Heart left ventricle (tissue), 16 donors: ENCODE measurements around the gene FOS. TPM values are rescaled to one million over a fixed set of nuclear protein-coding genes. Genes with fewer than 3 reads are reported as not detected.
A peak's percentile ranks its signal among the peaks of the same experiment; 100 is the strongest.

Experiments
- ATAC-seq, 4 donors: fragments of 200-7000 bp; cut with Tn5 transposase; one replicate each; pipeline ENCODE4 v1.9.1; 2020 to 2022; ENCODE audit warnings: moderate library complexity in 4 of 4, mild to moderate bottlenecking in 3 of 4, moderate number of reproducible peaks in 1 of 4
- DNase-seq, 5 donors: peaks; one replicate each; pipeline ENCODE4 v3.0.0-alpha.2; 2020
- H3K27ac ChIP-seq, 12 donors: fragments of 200-600 bp; sonication (generic) in 4 of 12; one replicate each; pipeline versions ENCODE4 v1.5.0 to v1.8.0; 2016 to 2022; ENCODE audit warnings: mild to moderate bottlenecking in 2 of 12
- H3K27me3 ChIP-seq, 9 donors: fragments of 200-600 bp; sonication (generic) in 2 of 9; one replicate each; pipeline versions ENCODE4 v1.5.1 to v1.8.0; 2016 to 2022; ENCODE audit warnings: mild to moderate bottlenecking in 3 of 9
- H3K36me3 ChIP-seq, 9 donors: fragments of 200-600 bp; sonication (generic) in 2 of 9; one replicate each; pipeline versions ENCODE4 v1.5.0 to v1.8.0; 2018 to 2022; ENCODE audit warnings: mild to moderate bottlenecking in 2 of 9
- H3K4me1 ChIP-seq, 12 donors: fragments of 200-600 bp; sonication (generic) in 4 of 12; one replicate each; pipeline versions ENCODE4 v1.5.0 to v1.8.0; 2016 to 2022; ENCODE audit warnings: mild to moderate bottlenecking in 3 of 12
- H3K4me3 ChIP-seq, 12 donors: fragments of 200-600 bp; sonication (generic) in 4 of 12; one replicate each; pipeline versions ENCODE4 v1.5.0 to v1.8.0; 2017 to 2022; ENCODE audit warnings: mild to moderate bottlenecking in 9 of 12, moderate library complexity in 4 of 12
- H3K9me3 ChIP-seq, 12 donors: fragments of 200-600 bp; sonication (generic) in 4 of 12; one replicate each; pipeline versions ENCODE4 v1.5.0 to v1.8.0; 2016 to 2022; ENCODE audit warnings: mild to moderate bottlenecking in 1 of 12
- CTCF ChIP-seq, 12 donors: fragments of 200-600 bp; sonication (generic) in 4 of 12; IDR thresholded peaks; one replicate each; pipeline versions ENCODE4 v1.5.0 to v1.8.0; 2018 to 2022; ENCODE audit warnings: antibody characterized with exemption in 12 of 12, mild to moderate bottlenecking in 5 of 12
- POLR2A ChIP-seq, 2 donors: fragments of 450-650 bp; IDR thresholded peaks; one replicate each; pipeline ENCODE4 v1.6.1; 2017; ENCODE audit warnings: antibody characterized with exemption in 2 of 2, mild to moderate bottlenecking in 2 of 2, moderate library complexity in 2 of 2
- WGBS, 4 donors: extraction: QIAGEN DNeasy Blood & Tissue Kit in 2 of 4; methylation state at CpG; one replicate each; pipeline versions ENCODE4 v1.1.5 to v1.1.7; 2013 to 2018; 5-methylcytosine and 5-hydroxymethylcytosine counted together
- intact Hi-C, 10 donors: fragments of 100-400 bp; cut with DNase I; formaldehyde crosslinking; loops; one replicate each; pipeline versions ENCODE4 v1.11.1 to v1.14.2; 2022
- polyA plus RNA-seq, 2 donors: library from polyadenylated mRNA; stranded (reverse); fragments of 200-250 nt; gene quantifications; one replicate each; pipeline ENCODE4 v1.2.3, GENCODE V29; 2013
- total RNA-seq, 9 donors: library from RNA; depleted of rRNA in 2 of 9; stranded (reverse); fragments of >200 nt in 2 of 9; fragmentation: NEBNext Ultra II Directional in 3 of 9; extraction: Animal tissue kit (Norgen Biotek cat#: 25700) in 3 of 9; gene quantifications; one replicate each; pipeline versions ENCODE4 v1.1.0 to v1.2.4, GENCODE V29; 2016 to 2023
- donor health status: ischemic (EF 13 %, LVEDD 7.1; RV severe dilation, severe dysfunction).
- donor health status: healthy with polysubstance abuse.
- donor health status: DM: no; HTN: yes; CAD: no.
- donor health status: DM: no; HTN: no; CAD: no.
- donor health status: ischemic (EF 25% LVEDD 6.9; RV normal size, moderate dysfunction).
- donor health status: ischemic (EF 25% LVEDD 5.7; RV mildly dilated, moderate dysfunction).
- donor health status: healthy.
- donor health status: DM: yes; HTN: yes; CAD: no.
- donor health status: ischemic (EF 35%, LVEDD 5.7; RV mildly dilated, moderate dysfunction).
- donor health status: nonischemic (EF 11% LVEDD 7.7; RV severe dilation, severe dysfunction).
- donor health status: DM: yes; HTN: yes; CAD: no.
- donor health status: PGD.
- donor health status: ischemic (EF 29% LVEDD 5.4; RV normal size, mild dysfunction).
- donor health status: nonischemic (EF 23%, LVEDD 6.1; RV moderate dilation, normal function).

The FOS gene
- total and polyA plus RNA-seq, 11 donors, result 6.5 to 549 (median 28.6) TPM

- DNase-seq (peak; percentile 76 to 89 (median 82)), ATAC-seq (peak; percentile 10 to 51 (median 32))
- Histone ChIP-seq H3K4me3 (peak overlapping the region in 11 of 12 donors; percentile 43 to 77 (median 61)), H3K4me1 (peaks cover 0 to 70% (median 21%) of the 10 kb centered on the region in 12 donors), H3K27ac (peak overlapping the region; percentile 76 to 98 (median 94)), H3K36me3 (no peaks in the 10 kb centered on the region), H3K27me3 (no peaks in the 10 kb centered on the region), H3K9me3 (no peaks in the 10 kb centered on the region)
- TF ChIP-seq POLR2A (IDR thresholded peaks at IDR 0.05) (no peak), CTCF (IDR thresholded peaks at IDR 0.05) (peak; percentile 94 to 99 (median 96))
- 4 to 9% (median 5%) methylated on average over 19 of the region's 19 CpGs for WGBS, 4 donors
- intact Hi-C loops, result loop anchor here in 8 of 10 donors (1.0 to 10.0 kb wide), 9 partner anchors 17 to 163 kb away; partner anchors contain the start of genes FOS (in 1 of the 8) and TMED10 (in 1 of the 8)
These were observed 17.1 kb downstream of the FOS start for GRCh38 chr14:75295491-75296345.

- H3K4me1 ChIP-seq, result peaks cover 0 to 88% (median 24%) of the 10 kb centered on the region in 12 donors
These were observed 18.9 kb downstream of the FOS start for GRCh38 chr14:75297411-75298040.

GRCh38 chr14:75298187-75298965 is 19.7 kb downstream of the FOS start:
- H3K4me3 ChIP-seq, result no peak overlapping the region
- intact Hi-C loops, result loop anchor here in 4 of 10 donors (5.0 to 10.0 kb wide), 4 partner anchors 54 to 121 kb away; partner anchors contain the start of gene TMED10 (in 1 of the 4)
- ATAC-seq (peak in 1 of 4 donors; percentile 12), DNase-seq (peak in 3 of 5 donors; percentile 55 to 73 (median 60))
- peaks cover 0 to 95% (median 23%) of the 10 kb centered on the region in 12 donors for H3K4me1 ChIP-seq
- H3K27ac ChIP-seq, result peak overlapping the region in 8 of 12 donors; percentile 24 to 95 (median 40)
- no peaks in the 10 kb centered on the region for H3K27me3 ChIP-seq
- H3K36me3 ChIP-seq, result no peaks in the 10 kb centered on the region
- WGBS, 4 donors, result 58 to 77% (median 72%) methylated on average over 9 of the region's 9 CpGs
- no peaks in the 10 kb centered on the region for H3K9me3 ChIP-seq
- no peak for TF ChIP-seq POLR2A (IDR thresholded peaks at IDR 0.05)
- TF ChIP-seq CTCF (IDR thresholded peaks at IDR 0.05), result no peak

More at GRCh38 chr14:75297411-75298040, 18.9 kb downstream of the FOS start:
- Histone ChIP-seq H3K36me3 (no peaks in the 10 kb centered on the region), H3K4me3 (no peak overlapping the region), H3K27me3 (no peaks in the 10 kb centered on the region), H3K27ac (peak overlapping the region in 5 of 12 donors; percentile 24 to 98 (median 94)), H3K9me3 (no peaks in the 10 kb centered on the region)
- intact Hi-C loops, result loop anchor here in 5 of 10 donors (2.0 to 10.0 kb wide), 6 partner anchors 53 to 165 kb away; partner anchors contain the start of gene TMED10 (in 1 of the 5)
- ATAC-seq (no peak), DNase-seq (no peak)
- 90 to 95% (median 95%) methylated on average over 10 of the region's 10 CpGs for WGBS, 4 donors
- TF ChIP-seq CTCF (IDR thresholded peaks at IDR 0.05) (no peak), POLR2A (IDR thresholded peaks at IDR 0.05) (no peak)
